Measurements from ENCODE around the gene ARHGEF11.
A peak's percentile ranks its signal among the peaks of the same experiment; 100 is the strongest.

ARHGEF11 gene

GRCh38 chr1:156926175-156926574 is 119.4 kb downstream of the ARHGEF11 start:
- DNase-seq = peak; percentile 17

GRCh38 chr1:156925154-156926010 is 120.2 kb downstream of the ARHGEF11 start:
- DNase-seq = no peak

- no peak for DNase-seq
Observed at GRCh38 chr1:156924478-156925153, 120.9 kb downstream of the ARHGEF11 start.

- DNase-seq = no peak
Observed at GRCh38 chr1:156923670-156924477, 121.7 kb downstream of the ARHGEF11 start.

GRCh38 chr1:156922986-156923669 is 122.4 kb downstream of the ARHGEF11 start:
- no peak for DNase-seq

GRCh38 chr1:156921053-156921529 is 124.5 kb downstream of the ARHGEF11 start:
- no peak for DNase-seq

GRCh38 chr1:156920233-156921052 is 125.1 kb downstream of the ARHGEF11 start, which contains the start of gene LRRC71:
LRRC71 (plus strand) TSS chr1:156920632; CDS start chr1:156920804, 172 bp downstream.
- DNase-seq = peak; percentile 70

GRCh38 chr1:156914440-156914856 is 131.1 kb downstream of the ARHGEF11 start:
- DNase-seq = no peak

GRCh38 chr1:156913809-156914387 is 131.6 kb downstream of the ARHGEF11 start:
- DNase-seq = no peak

GRCh38 chr1:156912861-156913808 is 132.4 kb downstream of the ARHGEF11 start:
- DNase-seq = no peak

GRCh38 chr1:156912310-156912709 is 133.2 kb downstream of the ARHGEF11 start:
- no peak for DNase-seq

- no peak for DNase-seq
Observed at GRCh38 chr1:156911577-156912298, 133.8 kb downstream of the ARHGEF11 start.

- DNase-seq = peak; percentile 51
Observed at GRCh38 chr1:156910309-156910782, 135.2 kb downstream of the ARHGEF11 start.

GRCh38 chr1:156909671-156910070 is 135.9 kb downstream of the ARHGEF11 start:
- DNase-seq = no peak

- DNase-seq = no peak
Observed at GRCh38 chr1:156908955-156909354, 136.6 kb downstream of the ARHGEF11 start.

- no peak for DNase-seq
Observed at GRCh38 chr1:156908541-156908940, 137.0 kb downstream of the ARHGEF11 start.

- DNase-seq = no peak
Observed at GRCh38 chr1:156906206-156906906, 139.2 kb downstream of the ARHGEF11 start.

- DNase-seq = no peak
Observed at GRCh38 chr1:156905651-156906050, 139.9 kb downstream of the ARHGEF11 start.

Data from activated CD4-positive, alpha-beta T cell treated with anti-CD3 and anti-CD28 coated beads, Interleukin-2, amount 50 U/mL, for 16 hours (primary cell).